ENCODE data around the gene ARRB2. TPM values are rescaled to one million over a fixed set of nuclear protein-coding genes. Genes with fewer than 3 reads are reported as not detected.
"Not testable (repeated sequence)": the region's sequence is repeated elsewhere in the genome, so short reads cannot be mapped to it uniquely, and the experiment has no call there.

ARRB2 gene
- total RNA-seq, 2 experiments from 2014 or later = 163 to 176 TPM

GRCh38 chr17:4701116-4701515 is 9.3 kb upstream of the ARRB2 start:
- DNase-seq (no peak), ATAC-seq (no peak)
- Mint-ChIP-seq H3K9me3 (no peaks in the 10 kb centered on the region), H3K27me3 (no peaks in the 10 kb centered on the region), H3K27ac (peak overlapping the region; percentile 78), H3K36me3 (ENCODE audit: low read depth) (peaks cover 44% of the 10 kb centered on the region), H3K4me1 (ENCODE audit: low read depth) (peaks cover 53% of the 10 kb centered on the region), H3K4me3 (peak overlapping the region; percentile 79)
- ChIA-PET POLR2A (interaction anchor here (0.8 to 3.1 kb wide), 4 partner anchors 9 to 189 kb away, joined by 3 to 11 read pairs (median 4); partner anchors contain the start of gene ARRB2), CTCF (interaction anchor here (0.9 to 2.8 kb wide), 4 partner anchors 9 to 134 kb away, joined by 3 to 13 read pairs (median 7); partner anchors contain the start of gene ARRB2)
- TF ChIP-seq CTCF (IDR thresholded peaks at IDR 0.05) = no peak
- intact Hi-C loops (cut with micrococcal nuclease) = loop anchor here (10.0 kb wide), 1 partner anchor 136 kb away; the partner anchor contains the start of gene GGT6

GRCh38 chr17:4703330-4703691 is 7.1 kb upstream of the ARRB2 start:
- ATAC-seq (no peak), DNase-seq (no peak)
- TF ChIP-seq CTCF (IDR thresholded peaks at IDR 0.05) = no peak
- Mint-ChIP-seq H3K36me3 (ENCODE audit: low read depth) (peaks cover 33% of the 10 kb centered on the region), H3K4me1 (ENCODE audit: low read depth) (peaks cover 42% of the 10 kb centered on the region), H3K27ac (peak overlapping the region; percentile 98), H3K4me3 (peak overlapping the region; percentile 79), H3K9me3 (no peaks in the 10 kb centered on the region), H3K27me3 (no peaks in the 10 kb centered on the region)
- ChIA-PET CTCF (interaction anchor here (0.6 to 2.8 kb wide), 7 partner anchors 16 to 277 kb away, joined by 3 to 13 read pairs (median 3); no protein-coding TSS in a partner anchor), POLR2A (interaction anchor here (0.6 to 2.7 kb wide), 19 partner anchors 9 to 335 kb away, joined by 3 to 16 read pairs (median 4); partner anchors contain the start of genes C17orf107, MED11, RNF167 and SLC25A11)
- intact Hi-C loops (cut with micrococcal nuclease) = loop anchor here (10.0 kb wide), 1 partner anchor 139 kb away; the partner anchor contains the start of gene GGT6

GRCh38 chr17:4704574-4704907 is 5.9 kb upstream of the ARRB2 start:
- H3K9me3 Mint-ChIP-seq, DNase-seq, CTCF ChIA-PET, ATAC-seq, H3K27me3 Mint-ChIP-seq: not testable (repeated sequence)
- peak overlapping the region; percentile 98 for H3K27ac Mint-ChIP-seq
- peaks cover 33% of the 10 kb centered on the region for H3K36me3 Mint-ChIP-seq (ENCODE audit: low read depth)
- POLR2A ChIA-PET = interaction anchor here (0.6 to 2.7 kb wide), 10 partner anchors 14 to 243 kb away, joined by 3 to 16 read pairs (median 4); partner anchors contain the start of genes C17orf107, PFN1, RNF167 and SLC25A11
- intact Hi-C loops (cut with micrococcal nuclease) = loop anchor here (10.0 kb wide), 1 partner anchor 140 kb away; the partner anchor contains the start of gene GGT6
- peak overlapping the region; percentile 79 for H3K4me3 Mint-ChIP-seq
- H3K4me1 Mint-ChIP-seq (ENCODE audit: low read depth) = peaks cover 50% of the 10 kb centered on the region

GRCh38 chr17:4704991-4705390 is 5.4 kb upstream of the ARRB2 start:
- ChIA-PET POLR2A (interaction anchor here (0.6 to 2.7 kb wide), 4 partner anchors 29 to 243 kb away, joined by 3 to 16 read pairs (median 6); partner anchors contain the start of genes C17orf107, PFN1, RNF167 and SLC25A11), CTCF (no interaction called here)
- no peaks in the 10 kb centered on the region for H3K9me3 Mint-ChIP-seq
- H3K4me3 Mint-ChIP-seq = peak overlapping the region; percentile 79
- intact Hi-C loops (cut with micrococcal nuclease) = loop anchor here (5.0 to 10.0 kb wide), 2 partner anchors 140 to 182 kb away; partner anchors contain the start of gene GGT6
- H3K27ac Mint-ChIP-seq = peak overlapping the region; percentile 98
- H3K27me3 Mint-ChIP-seq = no peaks in the 10 kb centered on the region
- no peak for TF ChIP-seq CTCF (IDR thresholded peaks at IDR 0.05)
- H3K36me3 Mint-ChIP-seq (ENCODE audit: low read depth) = peaks cover 33% of the 10 kb centered on the region
- peaks cover 54% of the 10 kb centered on the region for H3K4me1 Mint-ChIP-seq (ENCODE audit: low read depth)
- DNase-seq = no peak
- no peak for ATAC-seq

GRCh38 chr17:4706121-4706520 is 4.3 kb upstream of the ARRB2 start:
- no peak for TF ChIP-seq CTCF (IDR thresholded peaks at IDR 0.05)
- Mint-ChIP-seq H3K27me3 (no peaks in the 10 kb centered on the region), H3K4me3 (peak overlapping the region; percentile 79), H3K27ac (peak overlapping the region; percentile 9), H3K9me3 (no peaks in the 10 kb centered on the region), H3K36me3 (ENCODE audit: low read depth) (peaks cover 33% of the 10 kb centered on the region), H3K4me1 (ENCODE audit: low read depth) (peaks cover 52% of the 10 kb centered on the region)
- CTCF ChIA-PET = no interaction called here
- DNase-seq (no peak), ATAC-seq (no peak)
- intact Hi-C loops (cut with micrococcal nuclease) = loop anchor here (5.0 to 10.0 kb wide), 2 partner anchors 141 to 181 kb away; partner anchors contain the start of gene GGT6
- POLR2A ChIA-PET = interaction anchor here (0.6 to 1.4 kb wide), 2 partner anchors 41 to 242 kb away, joined by 3 read pairs; partner anchors contain the start of gene PFN1
